ENCODE measurements around the gene ZNF784.

DNA sequence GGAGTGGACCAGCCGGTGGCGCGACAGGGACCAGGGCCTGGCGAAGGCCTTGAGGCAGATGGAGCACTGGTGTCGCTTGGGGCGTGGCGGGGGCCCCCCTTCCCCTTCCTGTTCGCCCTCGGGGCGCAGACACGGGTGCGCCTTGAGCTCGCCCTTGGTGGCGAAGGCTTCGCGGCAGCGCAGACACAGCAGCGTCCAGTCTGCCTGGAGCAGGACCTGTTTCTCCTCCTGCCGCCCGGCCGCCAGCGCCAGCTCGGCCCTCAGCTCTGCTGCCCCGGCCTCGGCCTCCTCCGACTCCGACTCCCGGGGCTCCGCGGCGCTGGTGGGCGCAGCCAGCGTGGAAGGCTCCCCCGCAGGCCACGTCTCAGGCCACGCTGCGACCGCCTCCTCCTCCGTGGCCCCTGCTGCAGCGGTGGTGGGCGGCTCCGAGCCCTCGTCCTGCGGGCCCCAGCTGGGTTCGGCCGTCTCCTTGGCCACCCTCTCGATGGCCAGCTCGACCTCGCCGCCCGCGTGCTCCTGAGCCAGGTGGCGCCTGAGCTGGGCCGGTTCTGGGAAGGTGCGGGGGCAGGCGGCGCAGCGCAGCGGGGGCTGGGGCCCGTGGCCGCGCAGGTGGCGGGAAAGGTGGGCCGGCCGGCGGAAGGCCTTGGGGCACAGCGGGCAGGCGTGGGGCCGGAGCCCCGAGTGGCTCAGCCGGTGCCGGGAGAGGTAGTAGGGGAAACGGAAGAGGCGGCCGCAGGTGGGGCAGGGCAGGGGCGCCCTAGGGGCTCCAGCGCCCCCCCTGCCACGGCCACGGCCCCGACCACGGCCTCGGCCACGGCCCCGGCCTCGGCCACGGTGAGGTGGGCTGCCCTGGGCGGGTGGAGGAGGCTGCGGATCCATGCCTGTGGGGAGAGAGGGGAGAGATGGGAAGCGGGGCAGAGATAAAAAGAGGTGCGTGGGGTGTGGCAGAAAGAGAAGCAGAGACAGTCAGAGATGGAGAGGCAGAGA is 45.3 kb downstream of the ZNF784 start:
- TF ChIP-seq, protein P1, sequence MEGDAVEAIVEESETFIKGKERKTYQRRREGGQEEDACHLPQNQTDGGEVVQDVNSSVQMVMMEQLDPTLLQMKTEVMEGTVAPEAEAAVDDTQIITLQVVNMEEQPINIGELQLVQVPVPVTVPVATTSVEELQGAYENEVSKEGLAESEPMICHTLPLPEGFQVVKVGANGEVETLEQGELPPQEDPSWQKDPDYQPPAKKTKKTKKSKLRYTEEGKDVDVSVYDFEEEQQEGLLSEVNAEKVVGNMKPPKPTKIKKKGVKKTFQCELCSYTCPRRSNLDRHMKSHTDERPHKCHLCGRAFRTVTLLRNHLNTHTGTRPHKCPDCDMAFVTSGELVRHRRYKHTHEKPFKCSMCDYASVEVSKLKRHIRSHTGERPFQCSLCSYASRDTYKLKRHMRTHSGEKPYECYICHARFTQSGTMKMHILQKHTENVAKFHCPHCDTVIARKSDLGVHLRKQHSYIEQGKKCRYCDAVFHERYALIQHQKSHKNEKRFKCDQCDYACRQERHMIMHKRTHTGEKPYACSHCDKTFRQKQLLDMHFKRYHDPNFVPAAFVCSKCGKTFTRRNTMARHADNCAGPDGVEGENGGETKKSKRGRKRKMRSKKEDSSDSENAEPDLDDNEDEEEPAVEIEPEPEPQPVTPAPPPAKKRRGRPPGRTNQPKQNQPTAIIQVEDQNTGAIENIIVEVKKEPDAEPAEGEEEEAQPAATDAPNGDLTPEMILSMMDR (IDR thresholded peaks at IDR 0.05; ENCODE audit: insufficient read depth, low read length, poor library complexity, severe bottlenecking) = no peak
- TF ChIP-seq EZH2phosphoT487 (conservative IDR thresholded peaks at IDR 0.05; ENCODE audit: low read length) = no peak

Data from SU-DHL-6 (cell line).